GM18870 (cell line): Measurements from ENCODE around the gene BFSP2.
"Not testable (repeated sequence)": the region's sequence is repeated elsewhere in the genome, so short reads cannot be mapped to it uniquely, and the experiment has no call there.

Source experiments
- ATAC-seq: cut with Tn5 transposase; IDR thresholded peaks from one replicate; pipeline ENCODE4 v1.9.1; 2021; ENCODE audit warnings: moderate library complexity; ENCODE audit not compliant: unreplicated experiment

BFSP2 gene

DNA sequence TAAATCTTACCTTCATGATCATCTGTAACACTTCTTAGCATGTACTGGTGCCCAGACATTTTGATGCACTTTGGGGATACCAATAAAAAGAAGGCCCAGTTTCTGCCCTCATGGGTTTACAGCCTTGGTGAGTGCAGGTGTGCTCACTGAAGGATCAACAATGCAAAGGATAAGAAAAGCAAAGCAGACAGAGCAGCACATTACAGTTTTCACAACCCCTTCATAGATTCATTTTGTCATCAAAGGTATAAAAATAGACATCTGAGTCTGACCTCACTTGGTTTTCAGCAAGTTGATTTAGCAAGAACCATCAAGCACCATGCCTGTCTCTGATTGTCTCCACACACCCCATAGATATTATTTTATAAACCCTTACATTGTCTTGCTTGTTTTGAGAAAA lies 77.6 kb downstream of the BFSP2 start:
- ATAC-seq, result peak; percentile 26

DNA sequence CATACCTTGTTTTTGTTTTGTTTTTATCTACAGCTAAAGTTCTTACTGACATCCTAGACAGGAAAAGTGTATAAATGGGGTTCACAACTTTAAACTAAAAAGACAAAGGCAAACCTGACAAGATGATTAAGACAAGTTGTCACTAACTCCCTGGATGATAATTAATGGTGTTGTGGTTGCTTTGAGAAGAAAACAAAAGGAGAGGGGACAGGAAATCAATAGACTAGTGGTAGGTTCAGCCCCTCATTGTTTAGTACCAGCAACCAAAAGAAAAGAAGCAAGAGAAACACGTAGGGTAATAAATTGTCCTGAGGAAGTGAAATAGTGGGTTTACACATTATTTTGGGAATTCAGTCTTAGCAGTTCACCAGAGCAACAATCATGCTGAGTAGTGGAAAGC lies 78.8 kb downstream of the BFSP2 start:
- ATAC-seq, result no peak

DNA sequence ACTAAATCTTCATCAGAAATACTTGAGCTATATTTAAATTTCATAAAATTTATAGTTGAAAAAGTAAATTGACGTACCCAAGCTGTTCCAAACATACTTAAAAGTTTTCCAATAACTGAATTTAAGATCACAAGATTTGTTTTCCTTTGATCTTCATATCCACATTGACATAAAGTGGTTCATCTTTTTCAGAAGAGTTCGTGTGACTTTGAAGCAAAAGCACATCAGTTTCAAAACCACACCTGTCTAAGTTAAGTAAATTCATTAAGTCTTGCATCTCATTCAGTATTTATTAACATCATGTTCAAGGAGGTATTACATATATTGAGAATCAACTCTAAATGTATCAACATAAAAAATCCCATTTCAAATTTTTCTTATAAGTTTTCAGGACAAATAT lies 79.5 kb downstream of the BFSP2 start:
- ATAC-seq, result no peak

DNA sequence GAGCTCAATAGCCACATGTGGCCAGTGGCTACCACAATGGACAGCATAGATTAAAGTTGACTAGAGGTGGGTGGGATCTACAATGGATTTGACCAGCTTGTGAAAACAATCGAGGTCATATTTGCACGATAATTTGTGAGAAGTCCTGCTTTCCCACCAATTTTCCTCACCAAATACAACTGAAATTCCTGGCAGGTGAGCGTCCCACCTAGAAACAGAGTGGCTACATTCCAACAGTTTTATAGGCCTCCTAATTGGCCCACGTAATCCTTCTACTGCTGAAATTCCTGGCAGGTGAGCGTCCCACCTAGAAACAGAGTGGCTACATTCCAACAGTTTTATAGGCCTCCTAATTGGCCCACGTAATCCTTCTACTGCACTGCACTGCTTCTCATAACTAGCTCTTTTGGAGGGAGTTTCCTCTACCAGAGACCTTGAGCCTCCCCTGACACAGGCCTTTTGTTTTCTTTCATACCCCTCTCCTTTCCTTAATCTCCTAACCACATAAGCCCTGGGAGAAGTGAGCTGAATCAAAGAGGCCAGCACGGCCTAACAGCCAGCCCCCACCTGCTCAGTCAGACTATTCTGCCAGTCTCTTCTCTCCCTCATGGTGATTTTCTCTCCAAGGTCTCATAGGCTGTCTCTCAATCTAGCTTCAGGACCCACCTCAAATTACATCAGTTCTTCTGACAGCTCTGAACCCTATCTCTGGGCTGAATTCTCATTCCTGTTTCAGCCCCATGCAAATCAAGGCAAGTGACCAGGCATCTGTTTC lies 80.2 kb downstream of the BFSP2 start:
- peak; percentile 50 for ATAC-seq

DNA sequence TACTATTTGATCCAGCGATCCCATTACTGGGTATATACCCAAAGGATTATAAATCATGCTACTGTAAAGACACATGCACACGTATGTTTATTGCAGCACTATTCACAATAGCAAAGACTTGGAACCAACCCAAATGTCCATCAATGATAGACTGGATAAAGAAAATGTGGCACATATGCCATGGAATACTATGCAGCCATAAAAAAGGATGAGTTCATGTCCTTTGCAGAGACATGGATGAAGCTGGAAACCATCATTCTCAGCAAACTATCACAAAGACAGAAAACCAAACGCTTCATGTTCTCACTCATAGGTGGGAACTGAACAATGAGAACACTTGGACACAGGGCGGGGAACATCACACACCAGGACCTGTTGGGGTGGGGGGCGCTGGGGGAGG lies 82.6 kb downstream of the BFSP2 start:
- ATAC-seq, result not testable (repeated sequence)

DNA sequence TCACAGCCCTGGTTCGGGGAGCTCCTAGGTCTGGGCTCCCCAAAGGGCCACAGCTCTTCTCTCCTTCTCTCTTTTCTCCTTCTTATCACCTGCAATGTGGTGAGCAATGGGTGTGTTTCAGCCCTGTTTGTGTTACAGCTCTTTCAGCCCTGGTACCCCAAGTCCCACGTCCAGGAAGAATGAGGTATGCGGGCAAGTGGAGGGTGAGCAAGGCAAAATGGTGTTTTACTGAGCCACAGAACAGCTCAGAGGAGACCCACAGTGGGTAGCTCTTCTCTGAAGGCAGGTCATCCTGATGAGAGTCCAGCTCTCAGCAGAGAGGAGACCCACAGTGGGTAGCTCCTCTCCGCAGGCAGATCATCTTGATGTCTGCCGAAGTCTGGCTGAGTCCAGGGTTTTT lies 86.8 kb downstream of the BFSP2 start:
- ATAC-seq, result no peak

DNA sequence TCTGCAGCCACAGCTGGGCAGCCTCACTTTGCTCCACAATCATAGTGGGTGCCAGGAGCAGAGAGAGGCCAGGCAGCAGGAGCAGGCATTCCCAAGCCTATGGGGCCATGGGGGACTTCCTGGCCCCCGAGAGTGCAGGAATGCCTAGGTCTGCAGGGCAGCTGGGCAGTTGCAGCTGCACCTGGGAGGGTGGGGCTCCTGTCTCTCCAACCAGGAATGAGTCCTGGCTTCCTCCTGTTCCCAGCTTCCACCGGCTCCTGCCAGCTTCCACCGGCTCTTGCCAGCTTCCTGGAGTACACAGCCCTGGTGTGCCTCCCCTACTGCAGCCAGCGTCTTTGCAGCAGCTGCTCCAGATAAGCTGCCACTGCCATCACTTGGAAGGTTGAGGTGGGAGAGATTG lies 87.3 kb downstream of the BFSP2 start:
- ATAC-seq, result no peak

DNA sequence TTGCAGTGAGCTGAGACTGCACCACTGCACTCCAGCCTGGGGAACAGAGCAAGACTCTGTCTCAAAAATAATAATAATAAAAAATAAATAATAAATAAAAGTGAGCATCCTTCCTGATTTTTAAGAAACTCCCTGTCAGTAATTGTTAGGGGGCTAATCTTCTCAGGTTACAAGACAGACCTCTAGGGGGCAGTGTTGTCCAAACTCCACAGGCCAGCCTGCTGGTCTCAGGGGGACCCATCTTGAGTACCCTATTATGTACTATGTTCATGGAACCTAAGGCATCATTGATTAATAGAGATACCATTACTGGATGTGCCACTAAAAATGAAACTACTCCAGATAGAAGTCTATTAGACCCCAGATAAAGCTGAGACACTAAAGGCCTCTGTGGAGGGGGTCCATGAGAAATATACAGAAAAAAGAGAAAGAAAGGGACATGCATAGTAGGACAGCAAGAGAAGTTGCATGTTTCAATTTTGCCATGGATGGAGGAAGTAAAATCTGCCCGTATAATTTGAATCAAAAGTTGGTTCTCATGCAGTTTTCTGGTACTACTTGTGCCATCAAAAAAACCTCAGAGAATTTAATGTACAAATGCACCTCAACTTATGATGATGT lies 88.2 kb downstream of the BFSP2 start:
- ATAC-seq, result no peak

DNA sequence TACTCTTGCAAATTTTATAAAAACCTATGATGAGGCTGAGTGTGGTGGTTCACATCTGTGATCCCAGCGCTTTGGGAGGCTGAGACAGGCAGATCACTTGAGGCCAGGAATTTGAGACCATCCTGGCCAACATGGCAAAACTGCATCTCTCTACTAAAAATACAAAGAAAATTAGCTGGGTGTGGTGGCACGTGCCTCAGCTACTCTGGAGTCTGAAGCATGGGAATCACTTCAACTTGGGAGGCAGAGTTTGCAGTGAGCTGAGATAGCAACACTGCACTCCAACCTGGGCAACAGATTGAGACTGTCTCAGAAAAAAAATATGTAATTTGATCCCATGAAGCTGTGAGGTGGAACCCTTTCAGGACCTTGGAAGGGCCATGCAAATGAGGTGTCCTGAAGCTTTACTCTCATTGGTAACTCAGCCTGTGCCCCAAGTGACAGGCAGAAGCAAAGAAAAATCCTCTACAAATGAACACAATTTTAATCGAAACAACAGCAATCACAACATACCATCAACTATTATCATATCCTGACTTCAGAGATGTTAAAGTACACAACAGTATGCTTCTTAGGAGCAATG lies 89.0 kb downstream of the BFSP2 start:
- no peak for ATAC-seq

DNA sequence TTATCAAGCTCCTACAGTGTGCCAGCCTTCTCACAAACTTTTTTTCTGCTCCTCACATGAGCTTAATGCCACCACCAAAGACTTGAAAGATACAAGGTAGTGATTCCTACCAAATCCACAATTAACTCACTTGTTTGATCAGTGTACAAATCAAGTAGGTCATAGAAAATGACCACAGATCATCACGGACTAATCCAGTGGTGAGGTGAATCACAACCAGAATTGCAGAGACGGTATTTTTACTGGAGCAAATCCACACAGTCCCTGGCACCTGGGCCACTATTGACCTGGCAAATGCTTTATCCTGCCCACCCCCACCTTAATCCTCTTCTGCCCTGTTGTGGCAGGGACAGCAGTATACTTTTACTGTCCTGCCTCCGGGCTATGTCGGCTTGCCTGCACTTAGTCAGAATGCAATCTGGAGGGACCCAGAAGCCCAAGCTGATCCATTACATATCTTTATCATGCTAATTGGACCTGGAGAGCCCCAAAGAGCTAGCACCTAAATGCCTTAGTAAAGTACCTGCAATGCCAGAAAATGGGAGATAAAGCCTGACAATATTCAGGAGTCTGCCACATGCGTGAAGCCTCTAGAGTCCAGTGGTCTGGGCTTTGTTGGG lies 89.7 kb downstream of the BFSP2 start:
- no peak for ATAC-seq

DNA sequence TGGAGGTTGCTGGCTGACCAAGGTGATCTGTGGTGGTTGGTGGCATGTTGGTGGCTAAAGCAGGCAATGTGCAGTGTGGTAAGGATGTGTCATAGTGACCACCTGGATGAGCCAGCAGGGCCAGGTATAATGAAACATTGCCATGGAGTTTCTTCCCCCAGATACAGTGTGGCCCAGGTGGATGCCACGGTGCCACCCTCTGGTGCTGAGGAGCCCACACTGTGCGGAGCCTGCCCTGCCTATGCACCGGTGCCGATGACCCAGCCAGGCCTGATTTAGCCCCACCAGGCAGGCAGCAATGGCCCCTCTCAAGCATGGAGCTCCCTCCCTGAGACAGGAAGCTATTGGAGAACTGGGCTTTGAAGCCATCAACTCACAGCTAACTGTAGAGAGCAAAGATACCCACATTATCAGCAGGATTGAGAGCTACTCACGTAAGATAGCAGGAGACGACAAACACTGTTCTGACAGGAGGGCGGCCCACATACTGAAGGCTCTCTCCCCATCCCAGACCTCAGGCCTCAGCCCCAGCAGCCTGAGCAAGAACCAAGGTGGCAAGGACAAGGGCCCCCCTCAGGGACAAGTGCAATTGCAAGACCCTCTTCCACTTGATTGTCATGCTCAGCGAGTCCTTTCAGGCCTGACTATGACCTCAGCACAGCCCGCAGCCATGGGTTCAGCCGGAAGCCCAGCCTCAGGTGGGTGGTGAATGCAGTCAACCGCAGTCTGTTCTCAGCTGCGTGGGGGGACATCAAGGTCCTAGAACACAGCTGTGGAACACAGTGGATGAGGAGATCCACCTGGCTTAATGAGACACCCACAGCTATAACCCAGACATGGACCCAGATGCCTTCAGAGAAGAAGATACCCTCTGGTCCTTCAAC lies 90.9 kb downstream of the BFSP2 start:
- ATAC-seq, result peak; percentile 77

DNA sequence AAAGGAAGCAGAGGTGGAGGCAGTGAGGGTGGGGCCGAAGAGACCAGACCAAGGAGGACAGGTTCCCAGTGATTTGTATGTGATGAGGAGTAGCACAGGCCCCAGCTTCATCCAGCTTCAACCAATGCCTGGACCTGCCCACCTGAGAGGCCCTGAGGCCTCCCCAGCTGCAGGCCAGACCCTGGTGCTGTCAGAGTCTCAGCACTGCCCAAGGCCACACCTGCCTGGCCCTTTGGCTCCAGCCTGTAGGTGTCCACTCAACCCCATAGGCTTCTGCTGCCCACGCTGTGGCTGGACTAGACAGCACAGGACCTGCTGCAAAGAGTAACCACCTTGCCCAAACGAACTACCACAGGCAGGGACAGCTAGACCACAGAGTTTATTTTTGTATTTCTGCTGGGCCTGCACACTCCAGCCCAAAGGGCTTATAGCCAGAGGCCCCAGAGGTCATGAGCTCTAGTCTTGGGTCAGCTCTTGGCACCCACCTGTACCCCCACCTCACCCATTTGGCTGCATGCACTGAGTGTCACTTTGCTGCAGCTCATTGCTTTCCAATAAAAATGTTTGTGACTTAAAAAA lies 91.7 kb downstream of the BFSP2 start:
- no peak for ATAC-seq

DNA sequence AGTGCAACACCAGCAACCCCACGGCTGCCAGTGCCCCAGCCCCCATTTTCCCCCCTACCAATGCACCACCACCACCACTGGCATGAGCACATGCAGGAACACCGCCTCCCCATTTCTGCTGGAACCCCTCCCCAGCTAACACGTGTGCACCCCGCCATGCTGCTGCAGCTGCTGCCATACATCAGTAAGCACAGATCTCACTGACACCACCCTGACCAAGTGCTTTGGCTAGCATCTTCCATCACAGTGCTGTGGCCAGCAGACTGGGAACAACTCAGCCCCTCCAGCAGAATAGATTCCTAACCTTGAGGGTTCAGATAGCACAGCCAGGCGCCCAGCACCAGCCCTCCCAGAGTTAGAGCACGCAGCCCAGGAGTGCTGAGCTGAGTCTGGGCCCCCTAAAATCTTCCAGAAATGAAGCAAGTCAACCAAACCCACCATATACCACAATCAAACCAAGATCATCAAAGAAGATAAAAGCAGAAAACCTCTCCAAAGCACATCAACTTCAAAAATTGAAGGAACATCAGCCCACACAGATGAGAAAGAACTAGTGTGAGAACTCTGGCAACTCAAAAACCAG lies 92.4 kb downstream of the BFSP2 start:
- ATAC-seq, result no peak

DNA sequence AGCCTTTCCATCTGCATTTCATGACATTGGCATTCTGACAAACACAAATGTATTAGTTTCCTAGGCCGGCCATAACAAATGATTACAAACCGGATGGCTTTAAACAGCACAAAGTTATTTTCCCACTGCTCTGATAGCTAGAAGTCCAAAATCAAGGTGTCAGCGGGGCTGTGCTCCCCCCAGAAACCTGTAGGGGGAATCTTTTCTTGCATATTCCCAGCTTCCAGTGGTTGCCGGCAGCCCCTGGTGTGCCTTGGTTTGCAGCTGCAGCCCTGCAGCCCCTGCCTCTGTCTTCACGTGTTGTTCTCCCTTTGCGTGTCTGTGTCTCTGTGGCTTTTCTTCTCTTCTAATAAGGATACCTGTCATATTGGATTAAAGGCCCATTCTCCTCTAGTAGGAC lies 94.6 kb downstream of the BFSP2 start:
- ATAC-seq, result no peak

DNA sequence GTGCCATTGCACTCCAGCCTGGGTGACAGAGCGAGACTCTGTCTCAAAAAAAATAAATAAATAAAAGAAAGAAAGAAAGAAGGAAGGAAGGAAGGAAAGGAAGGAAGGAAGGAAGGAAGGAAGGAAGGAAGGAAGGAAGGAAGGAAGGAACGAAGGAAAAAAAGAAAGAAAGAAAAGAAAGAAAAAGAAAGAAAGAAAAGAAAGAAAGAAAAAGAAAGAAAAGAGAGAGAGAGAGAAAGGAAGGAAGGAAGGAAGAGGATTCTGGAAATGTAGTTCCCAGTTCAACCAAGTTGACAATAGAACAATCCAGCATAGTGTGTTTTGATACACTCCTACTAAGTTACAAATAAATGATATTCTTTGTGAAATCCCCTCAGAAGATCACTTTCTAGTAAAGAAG lies 102.7 kb downstream of the BFSP2 start:
- not testable (repeated sequence) for ATAC-seq

DNA sequence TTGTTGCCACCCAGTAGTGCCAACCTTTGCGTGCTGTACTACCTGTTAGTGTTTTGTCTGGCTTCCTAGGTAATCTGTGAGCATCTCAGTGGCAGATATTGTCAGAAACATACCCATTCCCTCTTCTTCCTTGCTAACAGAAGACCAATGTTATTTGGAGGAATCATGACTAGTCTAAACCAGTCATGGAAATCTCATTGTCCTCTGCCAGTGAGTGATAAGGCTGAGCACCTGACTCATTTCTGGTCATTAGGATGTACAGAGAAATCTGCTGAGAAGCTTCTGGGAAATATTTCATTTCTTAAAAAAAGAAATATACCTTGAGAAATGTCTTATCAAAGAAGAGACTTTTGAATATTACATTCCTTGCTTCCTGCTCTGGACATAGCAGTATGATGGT lies 103.6 kb downstream of the BFSP2 start:
- ATAC-seq, result no peak

DNA sequence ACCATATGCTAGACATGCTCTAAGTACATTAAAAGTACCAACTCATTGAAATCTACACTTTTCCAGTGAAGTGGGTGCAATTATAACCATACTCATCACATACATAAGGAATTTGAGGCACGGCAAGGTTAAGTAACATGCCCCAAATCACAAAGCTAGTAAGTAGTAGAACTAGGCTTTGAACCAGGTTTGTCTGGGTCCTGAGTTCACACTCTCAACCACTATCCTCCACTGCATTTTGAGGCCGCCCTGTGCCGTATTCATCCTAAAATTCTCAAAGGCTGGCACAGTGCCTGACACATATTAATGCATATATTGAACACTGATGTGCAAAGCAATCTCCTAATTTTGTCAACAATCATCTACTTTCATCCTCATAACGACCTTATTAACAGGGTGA lies 104.9 kb downstream of the BFSP2 start:
- no peak for ATAC-seq

DNA sequence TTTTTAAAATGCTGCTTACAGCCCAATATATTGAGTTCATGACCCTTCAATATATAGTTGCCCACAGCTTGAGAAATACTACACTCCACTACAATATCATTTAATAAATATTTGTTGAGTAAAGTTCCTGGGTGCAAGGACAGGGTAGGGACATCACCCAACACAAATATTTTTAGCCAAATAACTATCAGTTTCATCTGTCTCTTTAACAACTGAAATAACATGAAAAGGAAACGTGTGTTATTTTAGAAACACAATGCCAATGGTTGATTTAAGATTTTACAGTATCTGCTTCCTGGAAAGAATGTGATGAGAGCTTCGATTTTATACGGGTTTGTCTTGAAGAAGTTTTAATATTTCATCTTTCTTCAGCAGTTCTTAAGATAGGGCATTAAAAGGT lies 106.0 kb downstream of the BFSP2 start:
- peak; percentile 20 for ATAC-seq

DNA sequence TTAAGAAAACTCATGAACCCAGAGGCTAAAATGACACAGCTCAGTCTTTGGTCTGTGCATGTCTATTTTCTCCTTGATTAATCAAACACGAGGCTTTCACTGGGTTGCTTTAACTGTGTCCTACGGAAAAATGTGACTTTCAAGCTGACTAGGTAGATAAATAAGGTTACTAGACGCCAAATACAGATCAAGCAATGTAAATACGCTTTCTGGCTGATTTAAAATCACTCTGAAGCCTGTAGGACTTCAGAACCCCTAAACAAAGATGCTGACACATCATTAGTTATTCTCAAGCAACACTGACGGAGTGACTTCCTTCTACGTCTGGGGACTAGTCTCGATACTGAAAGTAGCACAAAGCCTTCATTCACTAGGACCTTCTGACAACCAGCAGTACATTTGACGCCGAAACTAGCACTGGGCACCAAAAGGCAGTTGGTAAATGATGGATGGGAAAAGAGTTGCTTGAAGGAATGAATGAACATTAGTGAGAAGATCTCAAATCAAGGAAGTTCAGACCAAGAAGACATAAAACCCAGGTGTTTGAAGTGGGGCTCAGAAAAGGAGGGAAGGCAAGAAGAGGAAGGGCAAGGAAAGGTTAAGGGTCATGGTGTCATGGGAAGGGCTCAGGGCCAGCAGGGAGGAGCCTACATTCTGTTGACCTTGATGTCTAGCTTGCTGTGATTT lies 106.5 kb downstream of the BFSP2 start:
- ATAC-seq, result peak; percentile 95

DNA sequence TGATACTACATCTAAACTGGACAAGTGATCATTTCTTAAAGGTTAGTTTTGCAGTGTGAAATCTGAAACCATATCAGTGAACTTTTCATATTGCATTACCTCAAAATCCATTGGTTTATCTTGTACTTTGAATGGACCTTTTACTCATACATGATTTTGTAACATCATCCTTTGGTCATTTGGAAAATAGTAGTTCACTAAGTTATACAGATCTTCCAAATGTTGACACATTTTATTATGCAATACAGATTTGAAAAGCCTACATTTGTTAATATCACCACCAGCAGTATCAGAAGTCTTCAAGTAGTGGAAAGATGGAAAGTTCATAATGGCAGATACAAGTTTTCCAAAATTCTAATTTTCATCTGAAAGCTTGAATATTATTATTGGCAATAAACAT lies 109.6 kb downstream of the BFSP2 start:
- no peak for ATAC-seq
